Testis (tissue), 2 donors: ENCODE data around the gene PRR15L.

Experiments
- CTCF ChIP-seq, 3 experiments: fragments of 450-650 bp in 2 of 3; fragments of 200-600 bp in 1 of 3; sonication (generic) in 1 of 3; IDR thresholded peaks; one replicate each; pipeline ENCODE4 v1.5.1; 2016 to 2019; ENCODE audit warnings: antibody characterized with exemption in 3 of 3, mild to moderate bottlenecking in 2 of 3, moderate library complexity in 1 of 3
- POLR2A ChIP-seq: fragments of 450-650 bp; IDR thresholded peaks from one replicate; pipeline ENCODE4 v1.6.1; 2017; ENCODE audit warnings: antibody characterized with exemption, mild to moderate bottlenecking, moderate library complexity

GRCh38 chr17:47905221-47905733 is 52.4 kb downstream of the PRR15L start:
- TF ChIP-seq POLR2A (no peak), CTCF (IDR thresholded peaks at IDR 0.05) (no peak)
